ENCODE data around the gene SRCIN1. TPM values are rescaled to one million over a fixed set of nuclear protein-coding genes. Genes with fewer than 3 reads are reported as not detected.

The SRCIN1 gene
- total RNA-seq, 4 donors from 2014 or later: 1.8 to 8.8 (median 5.2) TPM

- Histone ChIP-seq H3K4me3 (no peak overlapping the region), H3K4me1 (peaks cover 0 to 4% (median 0%) of the 10 kb centered on the region in 4 donors), H3K36me3 (no peaks in the 10 kb centered on the region), H3K27ac (no peak overlapping the region), H3K27me3 (peaks cover 36% of the 10 kb centered on the region), H3K9me3 (no peaks in the 10 kb centered on the region)
- in situ Hi-C loops (cut with MboI; ENCODE audit: low pct_ligation_motif_present in 1 of 4, low pct_unique_long_range_greater_than_20kb in 1 of 4, low sequenced_read_pairs in 3 of 4): no loop called here
- intact Hi-C loops (cut with DNase I; ENCODE audit: low total_unique reads): no loop called here
- no peak for TF ChIP-seq EP300 (IDR thresholded peaks at IDR 0.05; ENCODE audit: low read depth)
- no peak for TF ChIP-seq POLR2AphosphoS5 (IDR thresholded peaks at IDR 0.05)
- TF ChIP-seq POLR2A (IDR thresholded peaks at IDR 0.05): no peak
- no peak for TF ChIP-seq CTCF (IDR thresholded peaks at IDR 0.05)
- 77 to 100% methylated on average over 1 to 13 of the region's 13 CpGs for WGBS, 2 donors (ENCODE audit: low coverage in 1 of 2)
- no peak for DNase-seq
Observed at GRCh38 chr17:38594152-38594551, 11.6 kb downstream of the SRCIN1 start.

- in situ Hi-C loops (cut with MboI; ENCODE audit: low pct_ligation_motif_present in 1 of 4, low pct_unique_long_range_greater_than_20kb in 1 of 4, low sequenced_read_pairs in 3 of 4): no loop called here
- TF ChIP-seq CTCF (IDR thresholded peaks at IDR 0.05) (no peak), EP300 (IDR thresholded peaks at IDR 0.05; ENCODE audit: low read depth) (no peak), POLR2AphosphoS5 (IDR thresholded peaks at IDR 0.05) (no peak), POLR2A (IDR thresholded peaks at IDR 0.05) (no peak)
- Histone ChIP-seq H3K4me1 (peaks cover 0 to 4% (median 0%) of the 10 kb centered on the region in 4 donors), H3K27ac (no peak overlapping the region), H3K27me3 (peaks cover 49% of the 10 kb centered on the region), H3K36me3 (no peaks in the 10 kb centered on the region), H3K9me3 (no peaks in the 10 kb centered on the region), H3K4me3 (no peak overlapping the region)
- intact Hi-C loops (cut with DNase I; ENCODE audit: low total_unique reads): no loop called here
- no peak for DNase-seq
Observed at GRCh38 chr17:38592487-38592886, 13.3 kb downstream of the SRCIN1 start.

GRCh38 chr17:38591759-38592241 lies 14.0 kb downstream of the SRCIN1 start:
- no peak for DNase-seq
- Histone ChIP-seq H3K4me1 (peaks cover 0 to 4% (median 0%) of the 10 kb centered on the region in 4 donors), H3K4me3 (no peak overlapping the region), H3K36me3 (no peaks in the 10 kb centered on the region), H3K27ac (no peak overlapping the region), H3K9me3 (no peaks in the 10 kb centered on the region), H3K27me3 (peaks cover 49% of the 10 kb centered on the region)
- TF ChIP-seq POLR2AphosphoS5 (IDR thresholded peaks at IDR 0.05) (no peak), CTCF (IDR thresholded peaks at IDR 0.05) (no peak), POLR2A (IDR thresholded peaks at IDR 0.05) (no peak), EP300 (IDR thresholded peaks at IDR 0.05; ENCODE audit: low read depth) (no peak)
- WGBS, 2 donors (ENCODE audit: low coverage in 1 of 2): 50 to 56% methylated on average over 2 to 5 of the region's 5 CpGs
- in situ Hi-C loops (cut with MboI; ENCODE audit: low pct_ligation_motif_present in 1 of 4, low pct_unique_long_range_greater_than_20kb in 1 of 4, low sequenced_read_pairs in 3 of 4): no loop called here
- intact Hi-C loops (cut with DNase I; ENCODE audit: low total_unique reads): no loop called here

- H3K9me3 ChIP-seq: no peaks in the 10 kb centered on the region
- 79% methylated on average over 6 of the region's 6 CpGs; no CpG with 5 or more reads in 1 of the 2 donors for WGBS, 2 donors (ENCODE audit: low coverage in 1 of 2)
- no peak overlapping the region for H3K4me3 ChIP-seq
- no peak overlapping the region for H3K27ac ChIP-seq
- no peaks in the 10 kb centered on the region for H3K36me3 ChIP-seq
- H3K4me1 ChIP-seq: peaks cover 0 to 4% (median 0%) of the 10 kb centered on the region in 4 donors
- TF ChIP-seq POLR2A (IDR thresholded peaks at IDR 0.05): no peak
- TF ChIP-seq CTCF (IDR thresholded peaks at IDR 0.05): no peak
- TF ChIP-seq POLR2AphosphoS5 (IDR thresholded peaks at IDR 0.05): no peak
- no peak for TF ChIP-seq EP300 (IDR thresholded peaks at IDR 0.05; ENCODE audit: low read depth)
- in situ Hi-C loops (cut with MboI; ENCODE audit: low pct_ligation_motif_present in 1 of 4, low pct_unique_long_range_greater_than_20kb in 1 of 4, low sequenced_read_pairs in 3 of 4): no loop called here
- H3K27me3 ChIP-seq: peaks cover 51% of the 10 kb centered on the region
- DNase-seq: no peak
- intact Hi-C loops (cut with DNase I; ENCODE audit: low total_unique reads): no loop called here
Observed at GRCh38 chr17:38590988-38591758, 14.6 kb downstream of the SRCIN1 start.
